ENCODE measurements around the gene PPARA.

DNA sequence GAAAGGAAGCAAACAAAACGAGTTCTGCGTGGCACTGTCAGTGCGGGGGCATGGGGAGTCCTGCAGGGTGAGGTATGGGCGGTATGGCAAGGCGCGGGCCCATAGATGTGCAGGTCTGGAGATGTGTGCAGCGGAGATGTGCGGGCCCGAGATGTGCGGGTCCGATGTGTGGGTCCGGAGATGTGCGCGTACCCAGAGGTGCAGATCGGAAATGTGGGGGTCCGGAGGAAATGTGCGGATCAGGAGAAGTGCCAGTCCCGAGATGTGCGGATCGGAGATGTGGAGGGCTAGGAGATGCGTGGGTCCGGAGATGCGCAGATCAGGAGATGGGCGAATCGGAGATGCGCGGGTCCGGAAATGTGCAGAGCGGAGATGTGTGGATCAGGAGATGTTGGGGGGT is 63.8 kb downstream of the PPARA start:
- TF ChIP-seq, protein P1, sequence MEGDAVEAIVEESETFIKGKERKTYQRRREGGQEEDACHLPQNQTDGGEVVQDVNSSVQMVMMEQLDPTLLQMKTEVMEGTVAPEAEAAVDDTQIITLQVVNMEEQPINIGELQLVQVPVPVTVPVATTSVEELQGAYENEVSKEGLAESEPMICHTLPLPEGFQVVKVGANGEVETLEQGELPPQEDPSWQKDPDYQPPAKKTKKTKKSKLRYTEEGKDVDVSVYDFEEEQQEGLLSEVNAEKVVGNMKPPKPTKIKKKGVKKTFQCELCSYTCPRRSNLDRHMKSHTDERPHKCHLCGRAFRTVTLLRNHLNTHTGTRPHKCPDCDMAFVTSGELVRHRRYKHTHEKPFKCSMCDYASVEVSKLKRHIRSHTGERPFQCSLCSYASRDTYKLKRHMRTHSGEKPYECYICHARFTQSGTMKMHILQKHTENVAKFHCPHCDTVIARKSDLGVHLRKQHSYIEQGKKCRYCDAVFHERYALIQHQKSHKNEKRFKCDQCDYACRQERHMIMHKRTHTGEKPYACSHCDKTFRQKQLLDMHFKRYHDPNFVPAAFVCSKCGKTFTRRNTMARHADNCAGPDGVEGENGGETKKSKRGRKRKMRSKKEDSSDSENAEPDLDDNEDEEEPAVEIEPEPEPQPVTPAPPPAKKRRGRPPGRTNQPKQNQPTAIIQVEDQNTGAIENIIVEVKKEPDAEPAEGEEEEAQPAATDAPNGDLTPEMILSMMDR (IDR thresholded peaks at IDR 0.05) = no peak
- no peak for TF ChIP-seq EP300 (IDR thresholded peaks at IDR 0.05)

Data from upper lobe of left lung (tissue), 4 donors.